Astrocyte (in vitro differentiated cells and primary cell): Measurements from ENCODE around the gene RIMBP2. TPM values are rescaled to one million over a fixed set of nuclear protein-coding genes. Genes with fewer than 3 reads are reported as not detected.

Experiments used
- DNase-seq: peaks from one replicate; pipeline ENCODE4 v3.0.0-alpha.2; 2010; ENCODE audit warnings: low read depth
- FAIRE-seq: peaks from 2 replicates; lab custom pipeline; 2011; peaks lifted over from hg19 to GRCh38; lab: Jason Lieb, UNC
- H2AFZ ChIP-seq: 2 replicates; pipeline ENCODE4 v1.6.0; 2012; ENCODE audit warnings: low read depth, low read length, inconsistent platforms
- H3K27ac ChIP-seq: 2 replicates; pipeline ENCODE4 v1.5.1; 2011; ENCODE audit warnings: low read depth, low read length, inconsistent platforms
- H3K27me3 ChIP-seq: 2 replicates; pipeline ENCODE4 v1.6.0; 2011; ENCODE audit warnings: low read length, inconsistent platforms; ENCODE audit not compliant: insufficient read depth
- H3K36me3 ChIP-seq: 2 replicates; pipeline ENCODE4 v1.5.1; 2011; ENCODE audit warnings: low read length, inconsistent platforms; ENCODE audit not compliant: insufficient read depth
- H3K4me1 ChIP-seq: 2 replicates; pipeline ENCODE4 v1.5.1; 2011; ENCODE audit warnings: low read length, inconsistent platforms; ENCODE audit not compliant: insufficient read depth
- H3K4me2 ChIP-seq: 2 replicates; pipeline ENCODE4 v1.6.0; 2012; ENCODE audit warnings: low read length, inconsistent platforms
- H3K4me3 ChIP-seq: 2 replicates; pipeline ENCODE4 v1.5.1; 2011; ENCODE audit warnings: low read depth, mild to moderate bottlenecking, low read length, inconsistent platforms; ENCODE audit not compliant: insufficient read depth
- H3K79me2 ChIP-seq: 2 replicates; pipeline ENCODE4 v1.6.0; 2012; ENCODE audit warnings: mild to moderate bottlenecking, low read length, inconsistent platforms; ENCODE audit not compliant: insufficient read depth
- H3K9ac ChIP-seq: 2 replicates; pipeline ENCODE4 v1.6.0; 2012; ENCODE audit warnings: mild to moderate bottlenecking, low read length, inconsistent platforms
- H3K9me3 ChIP-seq: 2 replicates; pipeline ENCODE4 v1.5.1; 2012; ENCODE audit warnings: low read depth, mild to moderate bottlenecking, low read length, inconsistent platforms; ENCODE audit not compliant: insufficient read depth
- H4K20me1 ChIP-seq: 2 replicates; pipeline ENCODE4 v1.6.0; 2012; ENCODE audit warnings: low read length, inconsistent platforms; ENCODE audit not compliant: insufficient read depth
- H3K27ac Mint-ChIP-seq: one replicate; pipeline ENCODE4 v1.8.0; 2021; ENCODE audit warnings: mild to moderate bottlenecking, mixed read lengths; ENCODE audit not compliant: unreplicated experiment
- H3K27me3 Mint-ChIP-seq: one replicate; pipeline ENCODE4 v1.8.0; 2021; ENCODE audit warnings: low read depth, mixed read lengths; ENCODE audit not compliant: unreplicated experiment
- H3K36me3 Mint-ChIP-seq: one replicate; pipeline ENCODE4 v1.8.0; 2021; ENCODE audit warnings: low read depth, mixed read lengths; ENCODE audit not compliant: unreplicated experiment
- H3K4me1 Mint-ChIP-seq: one replicate; pipeline ENCODE4 v1.8.0; 2021; ENCODE audit warnings: low read depth, mixed read lengths; ENCODE audit not compliant: unreplicated experiment
- H3K4me3 Mint-ChIP-seq: one replicate; pipeline ENCODE4 v1.8.0; 2021; ENCODE audit warnings: mild to moderate bottlenecking, moderate library complexity, mixed read lengths; ENCODE audit not compliant: unreplicated experiment
- H3K9me3 Mint-ChIP-seq: one replicate; pipeline ENCODE4 v1.8.0; 2021; ENCODE audit warnings: mild to moderate bottlenecking, mixed read lengths; ENCODE audit not compliant: unreplicated experiment
- EZH2 ChIP-seq: IDR thresholded peaks from 2 replicates; pipeline ENCODE4 v1.6.1; 2012; ENCODE audit warnings: mild to moderate bottlenecking, low read length, inconsistent platforms; ENCODE audit not compliant: insufficient read depth
- total RNA-seq: library from RNA; stranded (reverse); gene quantifications from 2 replicates; pipeline ENCODE4 v1.2.1, GENCODE V29; 2021
- TF ChIP-seq, protein P1 (sequence below): IDR thresholded peaks from 2 replicates; pipeline ENCODE4 v1.5.1; 2011; ENCODE audit warnings: low read depth, mild to moderate bottlenecking, inconsistent platforms, low read length, moderate library complexity; ENCODE audit not compliant: insufficient read depth

Gene RIMBP2
- total RNA-seq, 1 donor from 2014 or later: 2.2 TPM

DNA sequence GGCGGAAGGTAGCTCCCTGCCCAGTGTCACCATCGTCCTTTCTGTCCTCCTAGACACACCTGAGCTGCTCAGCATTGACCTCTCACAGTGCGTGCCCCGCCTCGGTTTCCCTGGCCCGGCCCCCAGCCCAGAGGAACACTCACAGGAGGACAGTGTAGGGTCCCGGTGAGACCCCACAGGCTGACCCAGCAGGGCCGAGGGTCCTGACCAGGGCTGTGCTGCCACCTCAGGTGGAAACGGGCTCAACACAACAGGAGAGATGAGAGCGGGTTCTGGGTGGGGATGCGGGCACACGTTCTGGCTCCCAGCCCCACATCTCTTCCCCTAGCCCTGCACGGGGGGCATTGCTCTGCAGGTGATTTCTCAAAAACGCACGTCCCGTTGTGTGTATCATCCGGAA lies 280.3 kb downstream of the RIMBP2 start:
- Mint-ChIP-seq H3K4me1 (no peaks in the 10 kb centered on the region), H3K36me3 (no peaks in the 10 kb centered on the region), H3K27me3 (no peaks in the 10 kb centered on the region), H3K27ac (no peak overlapping the region), H3K9me3 (peaks cover 10% of the 10 kb centered on the region), H3K4me3 (no peak overlapping the region)
- Histone ChIP-seq H4K20me1 (no peaks in the 10 kb centered on the region), H3K9me3 (peaks cover 10% of the 10 kb centered on the region), H3K4me1 (no peaks in the 10 kb centered on the region), H2AFZ (no peak overlapping the region), H3K27me3 (no peaks in the 10 kb centered on the region), H3K4me2 (no peak overlapping the region), H3K4me3 (no peak overlapping the region), H3K9ac (no peak overlapping the region), H3K27ac (no peak overlapping the region), H3K79me2 (no peaks in the 10 kb centered on the region), H3K36me3 (no peaks in the 10 kb centered on the region)
- TF ChIP-seq, protein P1, sequence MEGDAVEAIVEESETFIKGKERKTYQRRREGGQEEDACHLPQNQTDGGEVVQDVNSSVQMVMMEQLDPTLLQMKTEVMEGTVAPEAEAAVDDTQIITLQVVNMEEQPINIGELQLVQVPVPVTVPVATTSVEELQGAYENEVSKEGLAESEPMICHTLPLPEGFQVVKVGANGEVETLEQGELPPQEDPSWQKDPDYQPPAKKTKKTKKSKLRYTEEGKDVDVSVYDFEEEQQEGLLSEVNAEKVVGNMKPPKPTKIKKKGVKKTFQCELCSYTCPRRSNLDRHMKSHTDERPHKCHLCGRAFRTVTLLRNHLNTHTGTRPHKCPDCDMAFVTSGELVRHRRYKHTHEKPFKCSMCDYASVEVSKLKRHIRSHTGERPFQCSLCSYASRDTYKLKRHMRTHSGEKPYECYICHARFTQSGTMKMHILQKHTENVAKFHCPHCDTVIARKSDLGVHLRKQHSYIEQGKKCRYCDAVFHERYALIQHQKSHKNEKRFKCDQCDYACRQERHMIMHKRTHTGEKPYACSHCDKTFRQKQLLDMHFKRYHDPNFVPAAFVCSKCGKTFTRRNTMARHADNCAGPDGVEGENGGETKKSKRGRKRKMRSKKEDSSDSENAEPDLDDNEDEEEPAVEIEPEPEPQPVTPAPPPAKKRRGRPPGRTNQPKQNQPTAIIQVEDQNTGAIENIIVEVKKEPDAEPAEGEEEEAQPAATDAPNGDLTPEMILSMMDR: no peak
- no peak for TF ChIP-seq EZH2
- DNase-seq (no peak), FAIRE-seq (no peak)

DNA sequence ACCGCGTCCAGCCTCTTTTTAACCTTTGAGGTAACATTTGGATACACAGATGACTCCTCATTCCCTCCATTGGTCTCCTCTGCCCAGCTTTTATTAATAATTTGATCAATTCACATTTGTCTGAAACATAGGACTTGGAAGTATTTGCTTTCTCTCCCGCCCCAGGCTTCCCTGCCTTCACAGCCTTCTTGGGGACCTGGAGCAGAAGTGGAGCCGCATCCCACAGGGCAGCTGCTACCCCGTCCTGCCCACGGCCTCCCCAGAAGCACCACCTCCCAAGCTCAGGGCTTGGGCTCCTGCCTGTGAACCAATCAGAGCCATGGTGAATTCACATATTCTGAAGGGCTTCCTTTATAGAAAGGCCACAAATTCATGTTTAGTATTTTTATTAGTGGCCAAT lies 280.8 kb downstream of the RIMBP2 start:
- Histone ChIP-seq H3K79me2 (no peaks in the 10 kb centered on the region), H3K9ac (no peak overlapping the region), H3K4me3 (no peak overlapping the region), H3K9me3 (peaks cover 7% of the 10 kb centered on the region), H3K27ac (no peak overlapping the region), H2AFZ (no peak overlapping the region), H3K27me3 (no peaks in the 10 kb centered on the region), H3K4me2 (no peak overlapping the region), H3K4me1 (no peaks in the 10 kb centered on the region), H3K36me3 (no peaks in the 10 kb centered on the region), H4K20me1 (no peaks in the 10 kb centered on the region)
- no peak for DNase-seq
- TF ChIP-seq EZH2: no peak
- TF ChIP-seq, protein P1: no peak
- no peaks in the 10 kb centered on the region for H3K36me3 Mint-ChIP-seq
- H3K9me3 Mint-ChIP-seq: peaks cover 6% of the 10 kb centered on the region
- H3K27me3 Mint-ChIP-seq: no peaks in the 10 kb centered on the region
- H3K4me3 Mint-ChIP-seq: no peak overlapping the region
- H3K27ac Mint-ChIP-seq: no peak overlapping the region
- FAIRE-seq: no peak
- H3K4me1 Mint-ChIP-seq: no peaks in the 10 kb centered on the region

DNA sequence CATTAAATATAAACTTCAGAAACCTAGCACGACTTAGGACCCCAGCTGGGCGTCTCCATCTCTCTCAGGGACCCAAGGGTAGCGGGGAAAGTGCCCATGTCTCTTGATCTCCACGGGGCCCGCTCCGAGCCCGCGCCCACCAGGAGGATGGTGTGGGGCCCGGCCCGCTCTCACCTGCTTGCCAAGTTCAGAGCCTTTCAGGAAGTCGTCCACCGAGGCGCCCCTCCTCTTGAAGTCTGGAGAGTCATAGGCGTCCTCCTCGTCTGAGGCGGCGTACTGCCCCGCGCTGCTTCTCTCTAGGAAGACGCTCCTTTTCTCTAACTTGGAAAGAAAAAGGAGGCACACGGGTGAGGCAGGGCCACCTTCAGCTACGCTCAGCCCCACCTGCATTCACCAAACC lies 281.5 kb downstream of the RIMBP2 start:
- H3K27me3 ChIP-seq: no peaks in the 10 kb centered on the region
- DNase-seq: no peak
- no peaks in the 10 kb centered on the region for H4K20me1 ChIP-seq
- Mint-ChIP-seq H3K9me3 (peaks cover 5% of the 10 kb centered on the region), H3K4me1 (no peaks in the 10 kb centered on the region), H3K27ac (no peak overlapping the region), H3K27me3 (no peaks in the 10 kb centered on the region), H3K36me3 (no peaks in the 10 kb centered on the region), H3K4me3 (no peak overlapping the region)
- no peak overlapping the region for H3K4me3 ChIP-seq
- TF ChIP-seq, protein P1: no peak
- no peak for TF ChIP-seq EZH2
- FAIRE-seq: no peak
- H3K9me3 ChIP-seq: peaks cover 8% of the 10 kb centered on the region
- no peak overlapping the region for H3K4me2 ChIP-seq
- no peaks in the 10 kb centered on the region for H3K36me3 ChIP-seq
- no peak overlapping the region for H2AFZ ChIP-seq
- H3K9ac ChIP-seq: no peak overlapping the region
- H3K4me1 ChIP-seq: no peaks in the 10 kb centered on the region
- H3K79me2 ChIP-seq: no peaks in the 10 kb centered on the region
- no peak overlapping the region for H3K27ac ChIP-seq
